Esophagus squamous epithelium (tissue), 4 donors: ENCODE results near the gene ACTG1.

Experiments used
- CTCF ChIP-seq, 6 experiments: fragments of 450-650 bp in 4 of 6; fragments of 200-600 bp in 2 of 6; sonication (generic) in 2 of 6; IDR thresholded peaks; one replicate each; pipeline ENCODE4 v1.5.1; 2016 to 2019; ENCODE audit warnings: antibody characterized with exemption in 6 of 6, mild to moderate bottlenecking in 4 of 6, moderate library complexity in 4 of 6
- POLR2A ChIP-seq, 4 donors: fragments of 450-650 bp; IDR thresholded peaks; one replicate each; pipeline ENCODE4 v1.6.1; 2017; ENCODE audit warnings: antibody characterized with exemption in 4 of 4, mild to moderate bottlenecking in 4 of 4, moderate library complexity in 3 of 4

- TF ChIP-seq POLR2A (IDR thresholded peaks at IDR 0.05) (no peak), CTCF (IDR thresholded peaks at IDR 0.05) (no peak)
Measured at GRCh38 chr17:81491181-81491581, 21.4 kb downstream of the ACTG1 start.
